ENCODE results near the gene DRC7.

Gene DRC7

DNA sequence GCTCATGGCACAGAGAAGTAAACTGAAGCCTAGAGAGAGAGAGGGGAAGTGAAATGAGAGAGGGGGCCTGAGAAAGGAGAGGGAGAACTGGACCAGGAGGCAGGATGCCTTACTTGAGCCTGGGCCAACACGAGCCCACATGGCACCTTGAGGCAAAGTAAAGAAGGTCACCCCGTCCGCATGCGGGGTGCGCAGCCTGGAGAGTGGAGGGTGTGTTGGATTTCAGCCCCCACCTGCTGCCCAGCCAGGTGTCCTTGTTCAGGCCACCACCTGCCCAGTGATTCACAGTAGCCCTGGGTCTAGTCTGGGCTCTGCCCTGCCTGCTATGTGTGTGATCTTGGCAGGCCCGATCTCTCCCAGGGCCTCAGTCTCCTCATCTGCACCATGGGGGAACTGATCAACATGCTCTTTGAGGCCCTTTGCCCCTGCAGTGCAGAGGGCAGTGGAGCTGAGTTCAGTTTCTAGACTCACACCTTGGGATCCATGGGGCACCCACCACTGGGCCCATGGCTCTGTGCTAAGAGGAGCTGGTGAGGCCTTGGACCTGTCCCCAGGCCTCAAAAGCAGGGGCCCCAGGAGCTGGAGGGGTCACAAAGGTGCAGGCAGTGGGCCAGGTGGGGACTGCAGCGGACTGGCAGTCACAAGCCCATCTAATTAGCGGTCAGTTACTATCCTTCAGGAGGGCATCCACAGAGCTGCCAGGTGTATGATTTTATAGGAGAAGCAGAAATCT lies 9.8 kb upstream of the DRC7 start:
- TF ChIP-seq CTCF (conservative IDR thresholded peaks at IDR 0.05; ENCODE audit: low read length) = no peak
- no peak overlapping the region for H3K4me3 ChIP-seq (ENCODE audit: low read length)

GRCh38 chr16:57685633-57686032 lies 9.0 kb upstream of the DRC7 start:
- no peak for TF ChIP-seq CTCF (conservative IDR thresholded peaks at IDR 0.05; ENCODE audit: low read length)
- no peak for DNase-seq (ENCODE audit: low read depth)
- no peak overlapping the region for H3K4me3 ChIP-seq (ENCODE audit: low read length)

More for the DNA sequence above, 9.8 kb upstream of the DRC7 start:
- DNase-seq (ENCODE audit: low read depth) = no peak

GRCh38 chr16:57686577-57686976 lies 8.0 kb upstream of the DRC7 start:
- DNase-seq (ENCODE audit: low read depth) = no peak

DNA sequence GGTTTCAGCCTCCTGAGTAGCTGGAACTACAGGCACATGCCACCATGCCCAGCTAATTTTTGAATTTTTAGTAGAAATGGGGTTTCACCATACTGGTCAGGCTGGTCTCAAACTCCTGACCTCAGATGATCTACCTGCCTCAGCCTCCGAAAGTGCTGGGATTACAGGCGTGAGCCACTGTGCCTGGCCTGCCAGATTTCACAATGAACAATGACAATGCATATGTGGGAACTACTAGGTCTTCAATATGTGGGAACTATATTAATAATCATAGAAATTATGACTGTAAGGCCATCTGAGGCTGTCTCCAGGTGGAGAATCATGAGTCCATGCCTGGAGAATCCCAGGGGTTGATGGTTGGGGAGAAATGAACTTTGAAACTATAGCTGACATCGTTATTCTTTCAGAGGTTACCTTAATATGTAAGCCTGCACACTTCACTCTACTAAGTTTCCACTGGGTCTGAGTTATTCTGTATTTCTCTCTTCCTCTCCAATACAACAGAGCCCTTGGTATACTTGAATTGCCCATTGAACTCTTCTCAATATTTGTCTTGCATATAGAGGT lies 7.2 kb upstream of the DRC7 start:
- DNase-seq (ENCODE audit: low read depth) = no peak
- no peak for TF ChIP-seq CTCF (conservative IDR thresholded peaks at IDR 0.05; ENCODE audit: low read length)
- no peak overlapping the region for H3K4me3 ChIP-seq (ENCODE audit: low read length)

More at GRCh38 chr16:57686577-57686976, 8.0 kb upstream of the DRC7 start:
- TF ChIP-seq CTCF (conservative IDR thresholded peaks at IDR 0.05; ENCODE audit: low read length) = no peak
- H3K4me3 ChIP-seq (ENCODE audit: low read length) = no peak overlapping the region

DNA sequence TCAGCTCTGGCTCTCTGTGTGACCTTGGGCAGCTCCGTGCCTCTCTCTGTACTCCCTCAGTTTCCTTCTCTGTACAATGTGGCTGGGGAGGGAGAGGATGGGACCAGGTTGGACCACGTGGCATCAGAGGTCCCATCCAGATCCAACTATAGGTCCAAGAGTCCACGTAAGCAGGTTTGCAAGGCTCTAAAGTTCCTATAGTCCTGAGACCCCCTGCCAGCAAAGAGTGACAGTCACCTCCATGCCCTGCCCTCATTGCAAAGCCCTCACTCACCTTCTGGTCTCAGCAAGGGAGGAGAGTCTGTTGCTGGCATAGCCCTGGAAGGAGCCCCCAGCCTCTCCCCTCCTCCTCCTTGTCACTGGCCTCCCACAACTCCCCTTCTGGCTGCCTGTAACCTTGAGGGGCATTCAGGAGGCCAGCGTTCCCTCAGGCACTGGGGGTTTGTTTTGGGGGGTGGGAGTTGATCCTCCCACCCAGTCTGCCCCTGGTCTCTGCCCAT lies 6.1 kb upstream of the DRC7 start:
- no peak for DNase-seq (ENCODE audit: low read depth)
- TF ChIP-seq CTCF (conservative IDR thresholded peaks at IDR 0.05; ENCODE audit: low read length) = no peak
- no peak overlapping the region for H3K4me3 ChIP-seq (ENCODE audit: low read length)

GRCh38 chr16:57688987-57689761 lies 5.4 kb upstream of the DRC7 start:
- no peak for DNase-seq (ENCODE audit: low read depth)
- no peak overlapping the region for H3K4me3 ChIP-seq (ENCODE audit: low read length)
- TF ChIP-seq CTCF (conservative IDR thresholded peaks at IDR 0.05; ENCODE audit: low read length) = no peak
